Activated CD4-positive, alpha-beta T cell treated with anti-CD3 and anti-CD28 coated beads, Interleukin-2, amount 50 U/mL, for 48 hours (primary cell): ENCODE results near the gene PDIA3.
"Not testable (repeated sequence)": the region's sequence is repeated elsewhere in the genome, so short reads cannot be mapped to it uniquely, and the experiment has no call there.

ENCODE experiments used
- DNase-seq, 2 experiments: peaks; one replicate each; pipeline ENCODE4 v3.0.0-alpha.2; 2020

Gene PDIA3

GRCh38 chr15:43746245-43746902, at the start of gene PDIA3:
Gene PDIA3 (plus strand): TSS chr15:43746438. CDS start chr15:43746540, 102 bp downstream.
- DNase-seq, result peak; percentile 88 to 91

- no peak for DNase-seq
Measured at GRCh38 chr15:43702174-43702573, 44.1 kb upstream of the PDIA3 start.

GRCh38 chr15:43702701-43703424, 43.4 kb upstream of the PDIA3 start:
- no peak for DNase-seq

- not testable (repeated sequence) for DNase-seq
Measured at GRCh38 chr15:43710431-43711131, 35.7 kb upstream of the PDIA3 start.

GRCh38 chr15:43723151-43723550, 23.1 kb upstream of the PDIA3 start:
- no peak for DNase-seq

GRCh38 chr15:43726306-43726705, 19.9 kb upstream of the PDIA3 start:
- DNase-seq, result not testable (repeated sequence)

GRCh38 chr15:43728053-43728725, 18.0 kb upstream of the PDIA3 start:
- DNase-seq, result not testable (repeated sequence)

- no peak for DNase-seq
Measured at GRCh38 chr15:43735416-43735815, 10.8 kb upstream of the PDIA3 start.

- DNase-seq, result not testable (repeated sequence)
Measured at GRCh38 chr15:43746903-43747309, 668 bp downstream of the PDIA3 start.

GRCh38 chr15:43748376-43748775, 2.1 kb downstream of the PDIA3 start:
- no peak for DNase-seq

- DNase-seq, result peak; percentile 34 to 53
Measured at GRCh38 chr15:43749690-43750345, 3.6 kb downstream of the PDIA3 start.

GRCh38 chr15:43751885-43752284, 5.6 kb downstream of the PDIA3 start:
- no peak for DNase-seq

- DNase-seq, result no peak
Measured at GRCh38 chr15:43762824-43763223, 16.6 kb downstream of the PDIA3 start.

GRCh38 chr15:43763819-43764446, 17.7 kb downstream of the PDIA3 start:
- DNase-seq, result no peak

GRCh38 chr15:43769584-43770228, 23.5 kb downstream of the PDIA3 start:
- peak; percentile 68 to 76 for DNase-seq

GRCh38 chr15:43771816-43772215, 25.6 kb downstream of the PDIA3 start:
- DNase-seq, result no peak

GRCh38 chr15:43772624-43773023, 26.4 kb downstream of the PDIA3 start:
- DNase-seq, result no peak

GRCh38 chr15:43774062-43774461, 27.8 kb downstream of the PDIA3 start:
- no peak for DNase-seq

- no peak for DNase-seq
Measured at GRCh38 chr15:43775411-43775965, 29.2 kb downstream of the PDIA3 start.

GRCh38 chr15:43776101-43776717, 30.0 kb downstream of the PDIA3 start:
- DNase-seq, result peak; percentile 23 to 35
